ENCODE results near the gene CACHD1.

Gene CACHD1

GRCh38 chr1:64496606-64497005 lies 26.7 kb downstream of the CACHD1 start:
- no peaks in the 10 kb centered on the region for H3K27me3 ChIP-seq (ENCODE audit: control insufficient read depth in 1 of 2, insufficient read depth in 2 of 2, low read length in 2 of 2)
- no peaks in the 10 kb centered on the region for H3K36me3 ChIP-seq (ENCODE audit: control insufficient read depth in 2 of 2, insufficient read depth in 2 of 2, low read length in 2 of 2)
- H3K4me3 ChIP-seq (ENCODE audit: low read length in 2 of 2): no peak overlapping the region
- no peaks in the 10 kb centered on the region for H3K4me1 ChIP-seq (ENCODE audit: control insufficient read depth, insufficient read depth, low read length)
- H3K9ac ChIP-seq (ENCODE audit: low read length in 2 of 2): no peak overlapping the region
- no peak overlapping the region for H3K27ac ChIP-seq (ENCODE audit: low read length)
- H3K9me3 ChIP-seq (ENCODE audit: control insufficient read depth in 2 of 2, low read length in 2 of 2): no peaks in the 10 kb centered on the region

- Histone ChIP-seq H3K36me3 (ENCODE audit: control insufficient read depth in 2 of 2, insufficient read depth in 2 of 2, low read length in 2 of 2) (no peaks in the 10 kb centered on the region), H3K4me1 (ENCODE audit: control insufficient read depth, insufficient read depth, low read length) (no peaks in the 10 kb centered on the region), H3K9ac (ENCODE audit: low read length in 2 of 2) (no peak overlapping the region), H3K27me3 (ENCODE audit: control insufficient read depth in 1 of 2, insufficient read depth in 2 of 2, low read length in 2 of 2) (no peaks in the 10 kb centered on the region), H3K9me3 (ENCODE audit: control insufficient read depth in 2 of 2, low read length in 2 of 2) (no peaks in the 10 kb centered on the region), H3K4me3 (ENCODE audit: low read length in 2 of 2) (no peak overlapping the region), H3K27ac (ENCODE audit: low read length) (no peak overlapping the region)
Observed at GRCh38 chr1:64497088-64497883, 27.4 kb downstream of the CACHD1 start.

GRCh38 chr1:64498325-64498724 lies 28.4 kb downstream of the CACHD1 start:
- Histone ChIP-seq H3K36me3 (ENCODE audit: control insufficient read depth in 2 of 2, insufficient read depth in 2 of 2, low read length in 2 of 2) (no peaks in the 10 kb centered on the region), H3K4me1 (ENCODE audit: control insufficient read depth, insufficient read depth, low read length) (no peaks in the 10 kb centered on the region), H3K9me3 (ENCODE audit: control insufficient read depth in 2 of 2, low read length in 2 of 2) (no peaks in the 10 kb centered on the region), H3K27me3 (ENCODE audit: control insufficient read depth in 1 of 2, insufficient read depth in 2 of 2, low read length in 2 of 2) (no peaks in the 10 kb centered on the region), H3K9ac (ENCODE audit: low read length in 2 of 2) (no peak overlapping the region), H3K27ac (ENCODE audit: low read length) (no peak overlapping the region), H3K4me3 (ENCODE audit: low read length in 2 of 2) (no peak overlapping the region)

- Histone ChIP-seq H3K4me3 (ENCODE audit: low read length in 2 of 2) (no peak overlapping the region), H3K9ac (ENCODE audit: low read length in 2 of 2) (no peak overlapping the region), H3K9me3 (ENCODE audit: control insufficient read depth in 2 of 2, low read length in 2 of 2) (no peaks in the 10 kb centered on the region), H3K36me3 (ENCODE audit: control insufficient read depth in 2 of 2, insufficient read depth in 2 of 2, low read length in 2 of 2) (no peaks in the 10 kb centered on the region), H3K27ac (ENCODE audit: low read length) (no peak overlapping the region), H3K27me3 (ENCODE audit: control insufficient read depth in 1 of 2, insufficient read depth in 2 of 2, low read length in 2 of 2) (no peaks in the 10 kb centered on the region), H3K4me1 (ENCODE audit: control insufficient read depth, insufficient read depth, low read length) (no peaks in the 10 kb centered on the region)
Observed at GRCh38 chr1:64499011-64499410, 29.1 kb downstream of the CACHD1 start.

GRCh38 chr1:64499966-64500365 lies 30.0 kb downstream of the CACHD1 start:
- Histone ChIP-seq H3K36me3 (ENCODE audit: control insufficient read depth in 2 of 2, insufficient read depth in 2 of 2, low read length in 2 of 2) (no peaks in the 10 kb centered on the region), H3K27ac (ENCODE audit: low read length) (no peak overlapping the region), H3K4me1 (ENCODE audit: control insufficient read depth, insufficient read depth, low read length) (no peaks in the 10 kb centered on the region), H3K27me3 (ENCODE audit: control insufficient read depth in 1 of 2, insufficient read depth in 2 of 2, low read length in 2 of 2) (no peaks in the 10 kb centered on the region), H3K4me3 (ENCODE audit: low read length in 2 of 2) (no peak overlapping the region), H3K9ac (ENCODE audit: low read length in 2 of 2) (no peak overlapping the region), H3K9me3 (ENCODE audit: control insufficient read depth in 2 of 2, low read length in 2 of 2) (no peaks in the 10 kb centered on the region)

- Histone ChIP-seq H3K9me3 (ENCODE audit: control insufficient read depth in 2 of 2, low read length in 2 of 2) (no peaks in the 10 kb centered on the region), H3K4me1 (ENCODE audit: control insufficient read depth, insufficient read depth, low read length) (peaks cover 7% of the 10 kb centered on the region), H3K9ac (ENCODE audit: low read length in 2 of 2) (no peak overlapping the region), H3K27me3 (ENCODE audit: control insufficient read depth in 1 of 2, insufficient read depth in 2 of 2, low read length in 2 of 2) (no peaks in the 10 kb centered on the region), H3K36me3 (ENCODE audit: control insufficient read depth in 2 of 2, insufficient read depth in 2 of 2, low read length in 2 of 2) (no peaks in the 10 kb centered on the region), H3K4me3 (ENCODE audit: low read length in 2 of 2) (no peak overlapping the region), H3K27ac (ENCODE audit: low read length) (no peak overlapping the region)
Observed at GRCh38 chr1:64502083-64502482, 32.2 kb downstream of the CACHD1 start.

- Histone ChIP-seq H3K36me3 (ENCODE audit: control insufficient read depth in 2 of 2, insufficient read depth in 2 of 2, low read length in 2 of 2) (no peaks in the 10 kb centered on the region), H3K4me1 (ENCODE audit: control insufficient read depth, insufficient read depth, low read length) (peaks cover 7% of the 10 kb centered on the region), H3K9ac (ENCODE audit: low read length in 2 of 2) (no peak overlapping the region), H3K27me3 (ENCODE audit: control insufficient read depth in 1 of 2, insufficient read depth in 2 of 2, low read length in 2 of 2) (no peaks in the 10 kb centered on the region), H3K9me3 (ENCODE audit: control insufficient read depth in 2 of 2, low read length in 2 of 2) (no peaks in the 10 kb centered on the region), H3K4me3 (ENCODE audit: low read length in 2 of 2) (no peak overlapping the region), H3K27ac (ENCODE audit: low read length) (no peak overlapping the region)
Observed at GRCh38 chr1:64502931-64503330, 33.0 kb downstream of the CACHD1 start.

- H3K27ac ChIP-seq (ENCODE audit: low read length): no peak overlapping the region
Observed at GRCh38 chr1:64505232-64505943, 35.5 kb downstream of the CACHD1 start.

GRCh38 chr1:64505944-64506655 lies 36.2 kb downstream of the CACHD1 start:
- H3K27me3 ChIP-seq (ENCODE audit: control insufficient read depth in 1 of 2, insufficient read depth in 2 of 2, low read length in 2 of 2): no peaks in the 10 kb centered on the region
- H3K9me3 ChIP-seq (ENCODE audit: control insufficient read depth in 2 of 2, low read length in 2 of 2): no peaks in the 10 kb centered on the region
- peaks cover 7% of the 10 kb centered on the region for H3K4me1 ChIP-seq (ENCODE audit: control insufficient read depth, insufficient read depth, low read length)
- no peak overlapping the region for H3K9ac ChIP-seq (ENCODE audit: low read length in 2 of 2)
- peak overlapping the region in 1 of 2 donors; percentile 56 for H3K4me3 ChIP-seq (ENCODE audit: low read length in 2 of 2)
- H3K27ac ChIP-seq (ENCODE audit: low read length): no peak overlapping the region
- no peaks in the 10 kb centered on the region for H3K36me3 ChIP-seq (ENCODE audit: control insufficient read depth in 2 of 2, insufficient read depth in 2 of 2, low read length in 2 of 2)

More at GRCh38 chr1:64505232-64505943, 35.5 kb downstream of the CACHD1 start:
- peaks cover 7% of the 10 kb centered on the region for H3K4me1 ChIP-seq (ENCODE audit: control insufficient read depth, insufficient read depth, low read length)
- H3K27me3 ChIP-seq (ENCODE audit: control insufficient read depth in 1 of 2, insufficient read depth in 2 of 2, low read length in 2 of 2): no peaks in the 10 kb centered on the region
- no peaks in the 10 kb centered on the region for H3K36me3 ChIP-seq (ENCODE audit: control insufficient read depth in 2 of 2, insufficient read depth in 2 of 2, low read length in 2 of 2)
- no peak overlapping the region for H3K9ac ChIP-seq (ENCODE audit: low read length in 2 of 2)
- no peaks in the 10 kb centered on the region for H3K9me3 ChIP-seq (ENCODE audit: control insufficient read depth in 2 of 2, low read length in 2 of 2)
- peak overlapping the region; percentile 38 to 67 for H3K4me3 ChIP-seq (ENCODE audit: low read length in 2 of 2)

- no peaks in the 10 kb centered on the region for H3K27me3 ChIP-seq (ENCODE audit: control insufficient read depth in 1 of 2, insufficient read depth in 2 of 2, low read length in 2 of 2)
- H3K9ac ChIP-seq (ENCODE audit: low read length in 2 of 2): no peak overlapping the region
- H3K4me1 ChIP-seq (ENCODE audit: control insufficient read depth, insufficient read depth, low read length): peaks cover 11% of the 10 kb centered on the region
- no peak overlapping the region for H3K27ac ChIP-seq (ENCODE audit: low read length)
- H3K4me3 ChIP-seq (ENCODE audit: low read length in 2 of 2): no peak overlapping the region
- no peaks in the 10 kb centered on the region for H3K36me3 ChIP-seq (ENCODE audit: control insufficient read depth in 2 of 2, insufficient read depth in 2 of 2, low read length in 2 of 2)
- H3K9me3 ChIP-seq (ENCODE audit: control insufficient read depth in 2 of 2, low read length in 2 of 2): no peaks in the 10 kb centered on the region
Observed at GRCh38 chr1:64508629-64509028, 38.7 kb downstream of the CACHD1 start.

Data from stomach smooth muscle (tissue), 2 donors.